Measurements from ENCODE around the gene AGBL5. TPM values are rescaled to one million over a fixed set of nuclear protein-coding genes. Genes with fewer than 3 reads are reported as not detected.
A peak's percentile ranks its signal among the peaks of the same experiment; 100 is the strongest.

AGBL5 gene
- total RNA-seq, 2 experiments from 2014 or later = 16.9 to 18.3 TPM

DNA sequence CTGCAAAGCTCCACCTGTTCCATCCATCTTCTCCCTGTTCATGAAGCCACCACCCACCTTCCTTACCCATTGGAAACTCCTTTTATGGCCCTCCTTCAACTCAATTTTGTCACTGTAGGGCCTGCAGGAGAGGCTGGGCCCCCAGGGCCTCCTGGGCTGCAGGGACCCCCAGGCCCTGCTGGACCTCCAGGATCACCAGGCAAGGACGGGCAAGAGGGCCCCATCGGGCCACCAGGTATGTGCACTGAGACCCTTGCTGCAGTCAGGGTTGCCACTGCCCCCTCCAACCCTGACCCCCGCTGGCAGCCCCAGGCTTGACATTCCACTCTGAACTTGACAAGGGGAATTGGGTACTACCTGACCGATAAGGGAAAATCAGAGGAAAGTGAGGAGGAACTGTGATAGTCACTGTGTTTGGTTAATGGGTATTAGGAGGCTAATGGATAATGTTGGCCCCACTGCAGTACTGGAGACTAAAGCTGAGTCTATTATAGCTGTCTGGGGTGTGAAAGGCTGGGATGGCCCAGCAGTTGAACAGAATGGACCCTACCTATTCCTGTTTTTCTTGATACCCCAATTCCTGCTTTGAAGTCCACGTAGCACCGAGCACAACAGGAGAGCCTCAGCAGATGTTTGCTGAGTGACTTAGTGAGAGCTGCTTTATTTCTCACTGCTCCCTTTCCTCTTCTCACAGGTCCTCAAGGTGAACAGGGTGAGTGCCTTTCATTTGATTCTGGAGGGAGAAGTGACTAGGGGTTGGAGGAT lies 33.0 kb downstream of the AGBL5 start:
- peak overlapping the region; percentile 66 for H3K4me3 Mint-ChIP-seq
- H3K9me3 Mint-ChIP-seq = no peaks in the 10 kb centered on the region
- ChIA-PET CTCF (interaction anchor here (1.0 to 2.4 kb wide), 3 partner anchors 13 to 196 kb away, joined by 3 to 15 read pairs (median 8); partner anchors contain the start of genes AGBL5 and OST4), POLR2A (interaction anchor here (1.2 to 11.8 kb wide), 6 partner anchors 11 to 51 kb away, joined by 3 to 125 read pairs (median 6); partner anchors contain the start of genes ABHD1, AGBL5 and OST4)
- no peaks in the 10 kb centered on the region for H3K36me3 Mint-ChIP-seq (ENCODE audit: low read depth)
- no peaks in the 10 kb centered on the region for H3K27me3 Mint-ChIP-seq
- H3K4me1 Mint-ChIP-seq = peaks cover 52% of the 10 kb centered on the region
- peak overlapping the region; percentile 61 for H3K27ac Mint-ChIP-seq
- DNase-seq = no peak

DNA sequence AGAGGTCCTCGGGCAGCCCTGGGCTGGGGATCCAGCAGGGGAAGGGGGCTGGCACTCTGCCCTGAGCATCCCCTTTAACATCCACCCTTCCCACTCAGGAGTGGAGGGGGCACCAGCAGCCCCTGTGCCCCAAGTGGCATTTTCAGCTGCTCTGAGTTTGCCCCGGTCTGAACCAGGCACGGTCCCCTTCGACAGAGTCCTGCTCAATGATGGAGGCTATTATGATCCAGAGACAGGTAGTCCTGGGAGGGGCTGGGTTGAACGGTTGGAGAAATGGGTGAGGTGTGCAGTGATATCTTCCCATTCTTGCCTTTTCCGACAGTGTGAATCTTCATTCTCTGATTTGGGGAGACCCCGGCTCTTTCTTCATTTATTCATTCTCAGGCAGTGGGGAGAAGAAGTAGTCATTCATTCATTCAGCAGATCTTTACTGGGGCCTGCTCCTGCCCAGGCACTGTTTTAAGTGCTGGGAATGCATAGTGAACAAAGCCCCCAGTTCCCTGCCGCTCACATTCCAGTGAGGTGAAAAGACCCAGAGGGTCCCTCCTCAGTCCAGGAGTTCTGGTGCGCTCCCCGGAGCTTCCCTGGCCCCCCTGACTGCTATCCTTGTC lies 33.7 kb downstream of the AGBL5 start:
- no peaks in the 10 kb centered on the region for H3K36me3 Mint-ChIP-seq (ENCODE audit: low read depth)
- ChIA-PET CTCF (interaction anchor here (0.8 to 2.4 kb wide), 6 partner anchors 14 to 266 kb away, joined by 3 to 15 read pairs (median 4); partner anchors contain the start of genes AGBL5, OST4 and TMEM214), POLR2A (interaction anchor here (0.9 to 11.8 kb wide), 8 partner anchors 11 to 284 kb away, joined by 3 to 125 read pairs (median 4); partner anchors contain the start of genes ABHD1, AGBL5, EIF2B4 and OST4)
- H3K27me3 Mint-ChIP-seq = no peaks in the 10 kb centered on the region
- H3K27ac Mint-ChIP-seq = peak overlapping the region; percentile 64
- H3K9me3 Mint-ChIP-seq = no peaks in the 10 kb centered on the region
- H3K4me1 Mint-ChIP-seq = peaks cover 50% of the 10 kb centered on the region
- H3K4me3 Mint-ChIP-seq = peak overlapping the region; percentile 66
- DNase-seq = no peak

DNA sequence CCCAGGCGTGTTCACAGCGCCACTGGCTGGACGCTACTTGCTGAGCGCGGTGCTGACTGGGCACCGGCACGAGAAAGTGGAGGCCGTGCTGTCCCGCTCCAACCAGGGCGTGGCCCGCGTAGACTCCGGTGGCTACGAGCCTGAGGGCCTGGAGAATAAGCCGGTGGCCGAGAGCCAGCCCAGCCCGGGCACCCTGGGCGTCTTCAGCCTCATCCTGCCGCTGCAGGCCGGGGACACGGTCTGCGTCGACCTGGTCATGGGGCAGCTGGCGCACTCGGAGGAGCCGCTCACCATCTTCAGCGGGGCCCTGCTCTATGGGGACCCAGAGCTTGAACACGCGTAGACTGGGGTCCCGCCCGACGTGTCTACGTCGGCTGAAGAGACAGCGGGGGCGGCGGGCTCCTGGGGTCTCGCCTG lies 34.2 kb downstream of the AGBL5 start:
- H3K27ac Mint-ChIP-seq = peak overlapping the region; percentile 64
- peak overlapping the region; percentile 66 for H3K4me3 Mint-ChIP-seq
- CTCF ChIA-PET = interaction anchor here (0.8 to 2.4 kb wide), 5 partner anchors 14 to 265 kb away, joined by 3 to 15 read pairs (median 5); partner anchors contain the start of genes AGBL5, OST4 and TMEM214
- H3K36me3 Mint-ChIP-seq (ENCODE audit: low read depth) = no peaks in the 10 kb centered on the region
- no peaks in the 10 kb centered on the region for H3K9me3 Mint-ChIP-seq
- no peaks in the 10 kb centered on the region for H3K27me3 Mint-ChIP-seq
- POLR2A ChIA-PET = interaction anchor here (0.9 to 11.8 kb wide), 9 partner anchors 10 to 284 kb away, joined by 3 to 125 read pairs (median 5); partner anchors contain the start of genes ABHD1, AGBL5, EIF2B4 and OST4
- H3K4me1 Mint-ChIP-seq = peaks cover 46% of the 10 kb centered on the region
- peak; percentile 51 for DNase-seq

DNA sequence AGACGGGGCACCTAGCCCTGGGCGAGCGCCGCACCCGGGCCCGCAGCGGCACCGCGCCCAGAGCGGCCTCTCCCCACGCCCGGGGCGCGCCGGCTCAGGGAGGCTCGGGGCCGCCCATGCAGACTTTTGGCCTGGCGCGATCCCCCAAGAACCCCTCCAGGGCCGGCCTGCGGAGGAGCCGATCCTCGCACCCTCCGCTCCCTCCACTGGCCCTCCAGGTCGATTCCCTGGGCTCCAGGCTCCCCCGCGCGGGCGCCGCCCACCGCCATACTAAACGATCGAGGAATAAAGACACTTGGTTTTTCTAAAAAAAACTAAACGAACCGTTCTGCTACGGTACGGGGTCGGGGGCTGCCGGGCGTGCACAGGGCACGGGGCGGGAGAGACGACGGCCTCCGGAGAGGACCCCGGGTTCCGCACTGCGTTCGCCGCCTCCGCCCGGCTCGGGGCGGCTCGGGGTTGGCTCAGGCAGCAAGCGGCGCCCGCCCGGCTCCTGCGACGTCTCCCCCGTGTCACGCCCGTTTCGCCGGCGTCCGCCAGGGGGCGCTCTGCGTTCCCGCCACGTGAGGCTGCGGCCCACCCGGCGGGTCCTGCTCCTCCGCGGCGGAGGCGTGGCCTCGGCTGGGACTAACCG lies 34.7 kb downstream of the AGBL5 start:
- ChIA-PET POLR2A (interaction anchor here (1.1 to 11.8 kb wide), 6 partner anchors 10 to 283 kb away, joined by 3 to 125 read pairs (median 6); partner anchors contain the start of genes AGBL5, EIF2B4 and OST4), CTCF (interaction anchor here (1.0 to 2.7 kb wide), 9 partner anchors 10 to 194 kb away, joined by 3 to 15 read pairs (median 5); partner anchors contain the start of genes AGBL5, OST4 and TMEM214)
- H3K9me3 Mint-ChIP-seq = no peaks in the 10 kb centered on the region
- H3K27me3 Mint-ChIP-seq = no peaks in the 10 kb centered on the region
- H3K4me3 Mint-ChIP-seq = peak overlapping the region; percentile 79
- peak overlapping the region; percentile 80 for H3K27ac Mint-ChIP-seq
- peaks cover 41% of the 10 kb centered on the region for H3K4me1 Mint-ChIP-seq
- DNase-seq = peak; percentile 98
- H3K36me3 Mint-ChIP-seq (ENCODE audit: low read depth) = no peaks in the 10 kb centered on the region

DNA sequence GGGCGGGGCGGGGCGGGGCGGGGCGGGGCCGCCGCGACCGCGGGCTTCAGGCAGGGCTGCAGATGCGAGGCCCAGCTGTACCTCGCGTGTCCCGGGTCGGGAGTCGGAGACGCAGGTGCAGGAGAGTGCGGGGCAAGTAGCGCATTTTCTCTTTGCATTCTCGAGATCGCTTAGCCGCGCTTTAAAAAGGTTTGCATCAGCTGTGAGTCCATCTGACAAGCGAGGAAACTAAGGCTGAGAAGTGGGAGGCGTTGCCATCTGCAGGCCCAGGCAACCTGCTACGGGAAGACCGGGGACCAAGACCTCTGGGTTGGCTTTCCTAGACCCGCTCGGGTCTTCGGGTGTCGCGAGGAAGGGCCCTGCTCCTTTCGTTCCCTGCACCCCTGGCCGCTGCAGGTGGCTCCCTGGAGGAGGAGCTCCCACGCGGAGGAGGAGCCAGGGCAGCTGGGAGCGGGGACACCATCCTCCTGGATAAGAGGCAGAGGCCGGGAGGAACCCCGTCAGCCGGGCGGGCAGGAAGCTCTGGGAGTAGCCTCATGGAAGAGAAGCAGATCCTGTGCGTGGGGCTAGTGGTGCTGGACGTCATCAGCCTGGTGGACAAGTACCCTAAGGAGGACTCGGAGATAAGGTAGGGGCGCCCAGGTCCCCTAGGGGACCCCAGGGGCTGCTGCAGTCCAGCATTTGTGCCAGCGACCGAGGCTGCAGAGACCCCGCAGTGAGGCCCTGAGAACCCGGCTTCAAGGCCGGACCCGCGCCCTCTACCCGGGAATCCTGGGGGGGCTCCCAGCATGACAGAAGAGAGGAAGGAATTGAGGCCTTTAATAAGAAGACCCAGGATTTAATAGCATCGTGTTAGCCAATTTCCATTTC lies 35.5 kb downstream of the AGBL5 start, which contains the start of gene KHK:
TSS of gene KHK (plus strand) at position 49 of the 870 bp plus-strand sequence. CDS start at position 537, 488 bp downstream.
- peak; percentile 37 for DNase-seq

DNA sequence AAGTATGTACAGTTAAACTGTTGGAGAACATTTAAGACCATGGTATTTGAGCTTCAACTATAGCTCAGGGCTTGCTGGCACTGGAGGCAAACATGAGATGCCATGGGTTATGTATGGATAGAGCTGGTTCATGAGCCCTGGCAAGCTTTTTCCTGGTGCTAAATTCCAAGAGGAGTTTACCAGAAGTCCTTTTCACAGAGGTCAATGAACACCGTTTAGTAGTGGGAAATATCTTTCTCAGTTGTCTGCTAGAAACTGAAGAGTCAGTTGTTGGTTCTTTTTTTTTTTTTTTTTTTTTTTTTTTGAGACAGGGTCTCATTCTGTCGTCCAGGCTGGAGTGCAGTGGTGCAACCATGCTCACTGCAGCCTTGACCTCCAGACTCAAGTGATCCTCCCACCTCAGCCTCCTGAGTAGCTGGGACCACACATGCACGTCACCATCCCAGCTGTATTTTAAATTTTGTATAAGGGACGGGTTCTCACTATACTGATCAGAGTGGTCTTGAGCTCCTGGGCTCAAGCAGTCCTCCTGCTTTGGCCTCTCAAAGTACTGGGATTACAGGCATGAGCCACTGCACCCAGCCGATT lies 36.4 kb downstream of the AGBL5 start:
- H3K27me3 Mint-ChIP-seq = no peaks in the 10 kb centered on the region
- ChIA-PET POLR2A (interaction anchor here (2.3 to 11.8 kb wide), 4 partner anchors 14 to 46 kb away, joined by 7 to 125 read pairs (median 60); partner anchors contain the start of genes AGBL5, OST4 and PREB), CTCF (interaction anchor here (0.7 to 2.7 kb wide), 9 partner anchors 9 to 758 kb away, joined by 3 to 10 read pairs (median 4); partner anchors contain the start of genes ATRAID, OST4 and SLC5A6)
- H3K9me3 Mint-ChIP-seq = no peaks in the 10 kb centered on the region
- no peak overlapping the region for H3K27ac Mint-ChIP-seq
- H3K4me1 Mint-ChIP-seq = peaks cover 32% of the 10 kb centered on the region
- no peaks in the 10 kb centered on the region for H3K36me3 Mint-ChIP-seq (ENCODE audit: low read depth)
- no peak overlapping the region for H3K4me3 Mint-ChIP-seq
- no peak for DNase-seq

More for the DNA sequence above, 35.5 kb downstream of the AGBL5 start, which contains the start of gene KHK:
- no peaks in the 10 kb centered on the region for H3K9me3 Mint-ChIP-seq
- peak within 1 kb of the TSS; percentile 79 for H3K4me3 Mint-ChIP-seq
- H3K27me3 Mint-ChIP-seq = no peaks in the 10 kb centered on the region
- peak within 1 kb of the TSS; percentile 80 for H3K27ac Mint-ChIP-seq
- ChIA-PET CTCF (interaction anchor here (0.7 to 2.7 kb wide), 11 partner anchors 10 to 757 kb away, joined by 3 to 10 read pairs (median 4); partner anchors contain the start of genes ATRAID, OST4 and SLC5A6), POLR2A (interaction anchor here (2.3 to 11.8 kb wide), 4 partner anchors 13 to 47 kb away, joined by 7 to 125 read pairs (median 60); partner anchors contain the start of genes AGBL5, OST4 and PREB)
- H3K36me3 Mint-ChIP-seq (ENCODE audit: low read depth) = no peaks in the 10 kb centered on the region
- H3K4me1 Mint-ChIP-seq = peaks cover 35% of the 10 kb centered on the region

DNA sequence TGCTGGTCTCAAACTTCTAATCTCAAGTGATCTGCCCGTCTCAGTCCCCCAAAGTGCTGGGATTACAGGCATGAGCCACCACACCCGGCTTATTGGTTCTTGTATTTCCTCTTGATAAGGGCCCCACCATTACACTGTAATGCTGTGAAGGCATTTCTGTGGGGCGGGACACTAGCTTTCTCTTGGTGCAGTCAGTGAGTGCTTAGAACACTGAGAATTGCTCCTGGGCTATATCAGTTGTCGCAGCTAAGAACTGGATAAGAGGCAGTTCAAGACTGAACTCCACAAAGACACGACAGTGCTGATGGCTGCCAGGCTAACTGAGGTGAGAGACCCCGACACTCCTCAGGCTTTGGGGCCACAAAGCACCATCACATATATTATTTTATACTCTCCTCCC lies 37.2 kb downstream of the AGBL5 start:
- Mint-ChIP-seq H3K36me3 (ENCODE audit: low read depth) (no peaks in the 10 kb centered on the region), H3K27me3 (no peaks in the 10 kb centered on the region), H3K4me3 (no peak overlapping the region), H3K9me3 (no peaks in the 10 kb centered on the region), H3K27ac (no peak overlapping the region), H3K4me1 (peaks cover 31% of the 10 kb centered on the region)
- CTCF ChIA-PET = interaction anchor here (1.1 to 2.7 kb wide), 4 partner anchors 8 to 215 kb away, joined by 4 to 10 read pairs (median 6); partner anchors contain the start of gene OST4
- POLR2A ChIA-PET = interaction anchor here (2.3 to 11.8 kb wide), 3 partner anchors 15 to 45 kb away, joined by 14 to 125 read pairs (median 107); partner anchors contain the start of genes AGBL5, OST4 and PREB
- DNase-seq = no peak

DNA sequence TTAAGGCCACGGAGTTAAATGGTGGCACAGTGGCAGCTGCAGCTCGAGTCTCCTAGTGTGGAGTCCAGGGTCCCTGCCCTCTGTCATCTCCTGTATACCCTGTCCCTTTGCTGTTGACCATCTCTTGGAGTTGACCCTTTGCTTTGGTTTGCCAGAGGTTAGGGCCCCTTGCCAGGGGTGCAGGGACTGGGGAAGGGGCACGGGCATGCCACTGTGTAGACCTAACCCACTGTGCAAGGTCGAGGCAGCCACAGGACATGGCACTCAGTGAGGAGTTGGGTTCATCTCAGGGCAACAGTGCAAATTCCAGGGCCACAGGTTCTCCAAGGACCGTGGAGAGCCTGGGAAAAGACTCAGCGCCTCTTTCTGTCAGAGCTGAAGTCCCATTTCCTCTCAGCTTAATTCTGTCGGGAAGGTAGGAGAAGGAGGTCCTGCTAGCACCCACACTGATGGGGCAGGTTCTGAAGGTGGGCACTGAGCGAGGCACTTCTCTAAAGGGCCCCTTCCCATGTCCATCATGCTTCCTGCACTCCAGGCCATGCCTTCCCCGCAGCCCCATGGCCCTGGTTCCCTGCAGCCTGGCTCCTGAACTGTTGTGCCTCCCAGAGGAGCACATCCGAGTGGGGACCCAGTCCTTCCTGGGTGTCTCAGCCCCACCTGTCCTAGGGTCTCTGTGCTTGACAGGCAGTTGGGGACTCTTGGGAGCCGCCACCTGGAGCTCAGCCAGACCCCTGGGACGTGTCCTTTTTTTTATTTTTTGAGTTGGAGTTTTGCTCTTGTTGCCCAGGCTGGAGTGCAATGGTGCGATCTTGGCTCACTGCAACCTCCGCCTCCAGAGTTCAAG lies 37.9 kb downstream of the AGBL5 start:
- no peaks in the 10 kb centered on the region for H3K36me3 Mint-ChIP-seq (ENCODE audit: low read depth)
- H3K27me3 Mint-ChIP-seq = no peaks in the 10 kb centered on the region
- ChIA-PET CTCF (interaction anchor here (0.7 to 1.9 kb wide), 6 partner anchors 8 to 1201 kb away, joined by 3 to 5 read pairs (median 3); partner anchors contain the start of gene OST4), POLR2A (interaction anchor here (2.3 to 11.8 kb wide), 3 partner anchors 16 to 45 kb away, joined by 14 to 125 read pairs (median 107); partner anchors contain the start of genes AGBL5, OST4 and PREB)
- peaks cover 27% of the 10 kb centered on the region for H3K4me1 Mint-ChIP-seq
- no peak overlapping the region for H3K4me3 Mint-ChIP-seq
- no peaks in the 10 kb centered on the region for H3K9me3 Mint-ChIP-seq
- DNase-seq = no peak
- H3K27ac Mint-ChIP-seq = no peak overlapping the region

DNA sequence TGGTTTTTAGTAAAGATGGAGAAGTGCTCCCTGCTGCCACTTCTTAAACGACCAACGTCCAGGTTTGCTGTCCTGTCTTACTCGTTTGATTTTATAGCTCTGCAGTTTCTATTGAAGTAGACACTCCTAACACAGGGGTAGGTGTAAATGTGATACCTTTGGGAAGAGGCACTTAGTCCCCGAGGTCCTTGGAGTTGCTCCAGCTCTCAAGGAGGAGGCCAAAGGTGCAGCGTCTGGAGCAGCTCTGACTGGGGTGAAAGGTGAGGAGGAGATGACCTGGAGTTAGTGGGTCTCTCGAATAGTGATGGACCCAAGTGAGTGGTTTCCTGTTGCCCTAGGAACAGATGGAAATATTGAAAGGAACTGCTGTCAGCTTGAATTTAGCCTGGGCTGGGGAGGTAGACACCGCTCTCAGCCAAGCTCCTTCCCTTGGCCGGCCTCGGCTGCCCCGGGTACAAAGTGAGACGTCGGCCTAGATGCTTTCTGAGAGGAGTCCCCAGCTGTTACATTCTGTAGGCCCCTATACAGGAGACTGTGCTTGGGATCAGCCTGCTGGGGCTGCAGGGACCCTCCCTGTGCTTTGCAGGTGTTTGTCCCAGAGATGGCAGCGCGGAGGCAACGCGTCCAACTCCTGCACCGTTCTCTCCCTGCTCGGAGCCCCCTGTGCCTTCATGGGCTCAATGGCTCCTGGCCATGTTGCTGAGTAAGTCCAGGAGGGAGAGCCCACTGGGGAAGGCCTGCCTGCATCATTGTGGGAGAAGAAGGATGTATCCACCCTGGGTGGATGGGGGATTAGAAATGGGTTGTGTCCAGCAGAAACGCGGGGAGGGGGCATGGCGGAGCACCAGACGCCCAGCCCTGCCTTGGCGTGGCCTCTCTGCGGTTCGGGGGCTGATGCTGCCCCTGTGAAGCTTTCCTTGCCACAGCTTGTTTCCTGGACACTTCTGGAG lies 40.6 kb downstream of the AGBL5 start:
- no peak for DNase-seq
- H3K9me3 Mint-ChIP-seq = no peaks in the 10 kb centered on the region
- POLR2A ChIA-PET = interaction anchor here (0.8 to 11.8 kb wide), 2 partner anchors 11 to 39 kb away, joined by 3 to 107 read pairs; partner anchors contain the start of gene AGBL5
- H3K27me3 Mint-ChIP-seq = no peaks in the 10 kb centered on the region
- no peak overlapping the region for H3K27ac Mint-ChIP-seq
- CTCF ChIA-PET = no interaction called here
- peaks cover 23% of the 10 kb centered on the region for H3K4me1 Mint-ChIP-seq
- no peak overlapping the region for H3K4me3 Mint-ChIP-seq
- no peaks in the 10 kb centered on the region for H3K36me3 Mint-ChIP-seq (ENCODE audit: low read depth)

Measured in activated CD4-positive, alpha-beta memory T cell treated with anti-CD3 and anti-CD28 coated beads, Interleukin-2, amount 10 ng/mL, durations not matched to agents 7 days and 5 days (primary cell).